ENCODE results near the gene TENM4. TPM values are rescaled to one million over a fixed set of nuclear protein-coding genes. Genes with fewer than 3 reads are reported as not detected.

TENM4 gene
- total RNA-seq, 2 donors from 2014 or later, result 2.6 to 6.8 TPM

DNA sequence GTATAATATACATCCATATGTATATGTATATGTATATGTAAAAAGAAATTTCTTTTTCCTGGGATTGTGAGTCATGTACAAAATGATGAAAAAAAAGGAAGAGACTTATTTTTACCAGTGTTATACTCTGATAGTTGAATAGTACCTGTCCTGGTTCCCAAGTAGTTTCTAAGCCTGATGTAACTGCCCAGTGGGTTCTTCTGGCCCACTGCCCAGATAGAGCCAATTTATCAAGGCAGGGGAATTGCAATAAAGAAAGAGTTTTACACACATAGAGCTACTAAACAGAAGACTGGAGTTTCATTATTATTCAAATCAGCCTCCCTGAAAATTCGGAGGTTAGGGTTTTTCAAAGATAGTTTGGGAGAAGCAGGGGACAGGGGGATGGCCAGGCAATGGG, 837.0 kb downstream of the TENM4 start:
- Histone ChIP-seq H3K27ac (no peak overlapping the region), H3K9me3 (no peaks in the 10 kb centered on the region), H3K4me3 (no peak overlapping the region), H3K4me1 (replicated peaks) (no peaks in the 10 kb centered on the region), H3K36me3 (no peaks in the 10 kb centered on the region), H3K27me3 (replicated peaks; ENCODE audit: insufficient read depth) (peaks cover 5% of the 10 kb centered on the region)
- 53% methylated on average over 1 of the region's 1 CpG for WGBS
- intact Hi-C loops (cut with DNase I), result no loop called here
- TF ChIP-seq POLR2A (IDR thresholded peaks at IDR 0.05) (no peak), POLR2AphosphoS5 (IDR thresholded peaks at IDR 0.05) (no peak), CTCF (IDR thresholded peaks at IDR 0.05) (no peak)
- DNase-seq (ENCODE audit: low spot score), result no peak

MicroRNA genes within 50 kb of the gene (microRNA counts, 767-probe panel; counts per million panel counts)
- 0 to 431 counts per million in 2 donors for microRNA hsa-miR-708-5p

Small RNA genes lying within 50 kb of the gene (microRNA-seq; reads per million reads assigned to microRNA genes)
- gene MIR5579 (not detected), gene MIR708 (44.9 reads per million, percentile 66 among the genes with 10 or more reads in this experiment)

Small RNA genes lying within 50 kb of the gene (small RNA-seq; reads per million reads assigned to genes)
- 0 reads per million in 2 donors for gene MIR5579
- gene MIR708, result 1.3 to 3.3 reads per million in 2 donors
